GM10266 (cell line): Measurements from ENCODE around the gene CPNE5.

Source experiments
- DNase-seq: peaks from one replicate; pipeline ENCODE4 v3.0.0; 2012; ENCODE audit errors: extremely low spot score
- TF ChIP-seq, protein P1 (sequence below): IDR thresholded peaks from 2 replicates; pipeline ENCODE4 v1.5.1; 2012; ENCODE audit warnings: mild to moderate bottlenecking, low read depth; ENCODE audit not compliant: control insufficient read depth, insufficient read depth; ENCODE audit errors: missing control alignments

Gene CPNE5

DNA sequence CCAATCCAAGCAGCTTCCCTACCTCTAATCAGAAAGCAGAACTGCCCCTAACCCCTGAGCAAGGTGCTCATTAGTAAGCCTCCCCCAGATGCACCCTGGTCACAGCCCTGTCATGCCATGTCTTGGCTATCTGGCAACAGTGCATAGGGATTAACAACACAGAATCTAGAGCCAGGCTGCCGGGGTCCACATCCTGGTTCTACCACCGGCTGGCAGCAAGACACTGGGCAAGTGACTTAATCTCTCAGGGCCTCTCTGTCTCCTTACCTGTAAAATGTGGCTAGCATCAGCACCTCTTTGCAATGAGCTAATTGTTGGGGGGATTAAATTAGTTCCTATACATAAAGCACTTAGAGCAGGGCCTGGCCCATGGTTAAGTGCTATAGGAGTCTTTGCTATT is 68.1 kb downstream of the CPNE5 start:
- no peak for DNase-seq

DNA sequence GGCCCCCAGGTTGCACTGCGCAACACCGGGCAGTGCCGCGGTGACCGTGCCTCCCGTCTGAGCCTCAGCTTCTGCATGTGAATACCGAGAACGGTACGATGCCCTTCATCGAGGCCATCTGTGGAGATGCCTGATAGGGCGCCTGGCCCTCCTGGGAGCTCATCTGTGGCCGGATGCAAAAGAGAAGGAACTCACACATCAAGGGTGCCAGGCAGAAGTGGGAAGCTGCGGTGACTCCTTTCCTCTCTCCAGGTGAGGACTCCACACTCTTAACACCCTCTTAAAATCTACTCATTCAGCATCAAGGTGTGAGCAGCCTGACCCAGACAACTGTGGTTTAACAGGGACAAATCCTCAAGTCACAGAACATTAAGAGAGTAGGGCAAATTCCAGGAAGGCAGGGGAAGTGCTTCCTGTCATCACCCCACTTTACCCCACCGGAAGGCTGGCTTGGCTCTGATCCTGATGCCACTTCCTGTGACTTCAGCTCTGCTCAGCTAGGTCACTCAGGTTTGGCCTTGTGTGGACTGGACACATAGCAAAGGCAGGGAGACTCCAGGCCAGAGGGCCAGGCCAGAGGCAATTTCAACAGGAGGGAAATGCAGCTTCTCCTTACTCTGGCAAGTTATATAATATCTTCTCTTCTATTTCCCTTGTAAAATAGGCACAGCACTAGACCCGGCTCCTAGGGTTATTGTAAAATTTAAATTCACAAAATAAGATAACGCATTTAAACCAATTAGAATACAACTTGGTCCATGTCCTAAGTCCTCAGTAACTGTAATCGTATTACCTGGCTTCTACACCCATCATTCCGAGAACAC is 69.4 kb downstream of the CPNE5 start:
- TF ChIP-seq, protein P1, sequence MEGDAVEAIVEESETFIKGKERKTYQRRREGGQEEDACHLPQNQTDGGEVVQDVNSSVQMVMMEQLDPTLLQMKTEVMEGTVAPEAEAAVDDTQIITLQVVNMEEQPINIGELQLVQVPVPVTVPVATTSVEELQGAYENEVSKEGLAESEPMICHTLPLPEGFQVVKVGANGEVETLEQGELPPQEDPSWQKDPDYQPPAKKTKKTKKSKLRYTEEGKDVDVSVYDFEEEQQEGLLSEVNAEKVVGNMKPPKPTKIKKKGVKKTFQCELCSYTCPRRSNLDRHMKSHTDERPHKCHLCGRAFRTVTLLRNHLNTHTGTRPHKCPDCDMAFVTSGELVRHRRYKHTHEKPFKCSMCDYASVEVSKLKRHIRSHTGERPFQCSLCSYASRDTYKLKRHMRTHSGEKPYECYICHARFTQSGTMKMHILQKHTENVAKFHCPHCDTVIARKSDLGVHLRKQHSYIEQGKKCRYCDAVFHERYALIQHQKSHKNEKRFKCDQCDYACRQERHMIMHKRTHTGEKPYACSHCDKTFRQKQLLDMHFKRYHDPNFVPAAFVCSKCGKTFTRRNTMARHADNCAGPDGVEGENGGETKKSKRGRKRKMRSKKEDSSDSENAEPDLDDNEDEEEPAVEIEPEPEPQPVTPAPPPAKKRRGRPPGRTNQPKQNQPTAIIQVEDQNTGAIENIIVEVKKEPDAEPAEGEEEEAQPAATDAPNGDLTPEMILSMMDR: no peak

More for the DNA sequence above, 68.1 kb downstream of the CPNE5 start:
- TF ChIP-seq, protein P1: no peak

GRCh38 chr6:36769183-36769675 is 70.0 kb downstream of the CPNE5 start:
- no peak for DNase-seq
- TF ChIP-seq, protein P1: no peak

More for the DNA sequence above, 69.4 kb downstream of the CPNE5 start:
- DNase-seq: no peak

GRCh38 chr6:36766399-36766945 is 72.8 kb downstream of the CPNE5 start:
- TF ChIP-seq, protein P1: no peak
- no peak for DNase-seq

DNA sequence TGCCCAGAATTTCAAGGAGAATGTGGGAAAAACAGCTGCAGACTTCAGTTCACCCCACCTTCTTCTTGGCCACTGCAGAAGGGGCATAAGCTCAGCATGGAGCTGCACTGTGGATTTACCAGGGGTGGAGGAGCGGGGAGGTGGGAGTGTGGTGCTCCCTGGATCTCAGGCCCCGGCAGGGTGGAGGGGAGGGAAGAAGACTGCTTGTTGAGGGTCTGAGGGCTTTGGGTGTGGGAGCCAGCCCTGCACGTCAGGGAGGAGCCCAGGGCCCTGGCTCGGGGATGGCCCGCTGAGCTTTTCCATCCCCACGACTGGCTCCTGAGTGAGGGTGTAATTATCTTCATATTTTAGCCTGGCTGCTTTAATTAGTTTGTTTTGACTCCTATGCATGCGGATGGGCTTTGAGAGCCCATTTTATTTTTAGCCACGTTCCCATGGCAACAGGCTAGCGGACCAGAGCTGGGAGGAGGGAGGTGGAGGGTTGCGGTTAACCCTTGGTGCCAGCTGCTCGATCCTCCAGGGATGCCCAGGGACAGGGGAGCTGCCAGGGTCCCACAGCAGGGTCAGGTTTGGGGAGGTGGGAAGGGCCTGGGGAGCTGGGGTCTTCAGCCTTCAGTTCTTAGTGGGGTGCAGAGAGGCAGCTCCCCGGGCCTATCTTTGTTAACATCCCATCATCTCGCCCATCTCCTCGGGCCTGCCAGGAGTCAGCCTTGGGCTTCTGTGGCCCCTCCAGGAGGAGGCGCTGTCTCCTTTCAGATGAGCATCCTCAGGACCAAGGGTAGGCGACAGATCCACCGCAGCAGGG is 73.4 kb downstream of the CPNE5 start:
- TF ChIP-seq, protein P1: peak; percentile 92
- peak; percentile 84 for DNase-seq

GRCh38 chr6:36765190-36765589 is 74.1 kb downstream of the CPNE5 start:
- no peak for DNase-seq
- TF ChIP-seq, protein P1: no peak
